GM12801 (cell line): ENCODE results near the gene ANXA11.

Experiments used
- CTCF ChIP-seq: IDR thresholded peaks from one replicate; pipeline ENCODE4 v1.5.1; 2011; ENCODE audit warnings: control low read depth; ENCODE audit not compliant: insufficient read length; ENCODE audit errors: extremely low read depth

Gene ANXA11

GRCh38 chr10:80159166-80159873, 46.0 kb downstream of the ANXA11 start:
- no peak for TF ChIP-seq CTCF

GRCh38 chr10:80158598-80159127, 46.7 kb downstream of the ANXA11 start:
- TF ChIP-seq CTCF: no peak

- no peak for TF ChIP-seq CTCF
Measured at GRCh38 chr10:80158126-80158525, 47.2 kb downstream of the ANXA11 start.

GRCh38 chr10:80157561-80157960, 47.8 kb downstream of the ANXA11 start:
- no peak for TF ChIP-seq CTCF

GRCh38 chr10:80156216-80156615, 49.1 kb downstream of the ANXA11 start:
- TF ChIP-seq CTCF: no peak

GRCh38 chr10:80155696-80156215, 49.6 kb downstream of the ANXA11 start:
- no peak for TF ChIP-seq CTCF

GRCh38 chr10:80154978-80155695, 50.2 kb downstream of the ANXA11 start:
- no peak for TF ChIP-seq CTCF
